HG03064 (cell line): ENCODE data around the gene TSPAN4.

ENCODE experiments used
- ATAC-seq: cut with Tn5 transposase; IDR thresholded peaks from one replicate; pipeline ENCODE4 v1.9.1; 2021; ENCODE audit warnings: low read depth; ENCODE audit not compliant: unreplicated experiment

TSPAN4 gene

DNA sequence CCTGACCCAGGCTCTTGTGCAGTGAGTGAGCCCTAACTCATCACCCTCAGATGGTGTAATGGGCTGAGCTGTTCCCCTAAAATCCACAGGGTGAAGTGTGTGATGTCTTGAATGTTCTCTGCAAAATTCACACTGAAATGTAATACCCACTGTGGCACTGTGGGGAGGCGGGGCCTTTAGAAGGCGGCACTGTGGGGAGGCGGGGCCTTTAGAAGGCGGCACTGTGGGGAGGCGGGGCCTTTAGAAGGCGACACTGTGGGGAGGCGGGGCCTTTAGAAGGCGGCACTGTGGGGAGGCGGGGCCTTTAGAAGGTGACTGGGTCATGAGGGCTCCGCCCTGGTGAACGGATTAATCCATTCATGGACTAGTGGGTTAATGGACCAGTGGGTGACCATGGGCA lies 34.9 kb downstream of the TSPAN4 start:
- no peak for ATAC-seq

GRCh38 chr11:880447-880846 lies 37.8 kb downstream of the TSPAN4 start:
- ATAC-seq = no peak

DNA sequence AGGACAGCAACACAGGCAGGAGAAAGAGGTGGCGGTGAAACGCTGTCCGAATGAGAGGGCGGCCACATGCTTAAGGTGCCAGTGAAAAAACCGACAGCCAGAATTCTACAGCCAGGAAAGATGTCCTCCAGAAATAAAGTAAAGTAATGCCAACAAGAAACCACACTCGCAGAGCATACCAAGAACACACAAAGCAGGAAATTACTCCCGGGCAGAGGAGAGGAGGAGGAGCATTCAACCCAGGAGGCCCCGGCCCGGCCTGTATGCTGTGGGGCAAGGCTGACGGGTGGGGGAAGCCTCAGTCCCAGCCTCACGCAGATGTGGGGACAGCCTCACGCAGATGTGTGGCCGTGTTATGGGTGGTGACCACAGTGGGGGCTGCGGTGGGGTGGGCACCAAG lies 39.9 kb downstream of the TSPAN4 start:
- ATAC-seq = no peak

GRCh38 chr11:883527-883926 lies 40.9 kb downstream of the TSPAN4 start:
- ATAC-seq = no peak

DNA sequence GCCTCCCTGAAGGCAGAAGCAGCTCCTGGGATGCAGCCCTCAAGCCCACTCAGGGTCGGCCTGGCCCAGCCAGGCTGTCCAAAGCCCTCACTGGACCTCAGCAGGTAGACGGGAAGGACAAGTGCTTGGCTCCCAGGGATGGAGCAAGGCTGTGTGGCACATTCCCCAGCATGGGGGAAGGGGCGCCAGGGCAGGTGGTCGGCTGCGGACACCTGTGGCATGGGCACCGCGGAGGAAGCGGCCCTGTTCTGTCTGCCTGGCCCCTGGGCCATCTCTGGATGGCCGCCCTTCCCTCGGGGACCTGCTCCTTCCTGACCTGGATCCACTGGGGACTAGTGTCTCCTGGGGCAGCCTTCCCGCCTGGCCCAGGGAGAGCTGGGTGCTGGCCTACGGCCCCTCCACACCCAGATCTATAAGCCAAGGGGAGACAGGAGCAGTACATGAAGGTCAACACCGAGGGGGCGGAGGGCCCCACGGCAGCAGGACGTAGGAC lies 42.0 kb downstream of the TSPAN4 start:
- no peak for ATAC-seq

DNA sequence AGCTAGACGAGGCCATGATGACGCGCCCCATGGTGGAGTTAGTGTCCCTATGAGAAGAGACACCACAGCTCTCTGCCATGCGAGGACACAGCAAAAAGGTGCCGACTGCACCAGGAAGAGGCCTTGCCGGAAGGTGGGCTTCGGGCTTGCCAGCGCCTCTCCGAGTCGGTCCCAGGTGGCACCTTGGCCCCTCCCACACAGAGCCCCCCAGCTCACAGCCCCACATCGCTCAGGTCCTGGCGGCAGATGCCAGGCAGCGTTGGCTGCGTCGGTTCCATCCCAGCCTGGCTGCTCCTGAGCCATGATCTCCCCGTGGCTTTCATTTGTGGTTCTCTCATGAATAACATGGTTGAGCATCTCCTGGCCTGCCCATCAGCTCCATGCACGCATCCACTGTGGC lies 43.9 kb downstream of the TSPAN4 start:
- ATAC-seq = no peak

DNA sequence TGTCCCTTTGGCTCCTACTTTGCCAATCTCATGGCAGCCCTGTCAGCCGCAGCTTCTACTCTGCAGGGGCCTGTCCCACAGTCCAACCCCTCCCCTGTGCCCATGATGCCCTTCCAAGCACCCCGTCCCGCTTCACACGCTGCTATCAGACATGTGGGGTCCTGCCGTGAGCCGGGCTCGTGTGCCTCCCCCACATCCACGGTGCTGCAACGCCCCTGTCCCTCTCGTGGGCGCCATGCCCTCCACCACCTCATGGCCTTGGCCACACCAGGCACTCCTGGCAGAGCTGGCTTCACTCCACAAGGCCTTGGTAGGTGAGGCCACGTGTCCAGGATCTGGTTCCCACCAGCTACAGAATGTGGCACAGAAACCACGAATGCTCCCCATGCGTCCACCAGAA lies 44.9 kb downstream of the TSPAN4 start:
- no peak for ATAC-seq

DNA sequence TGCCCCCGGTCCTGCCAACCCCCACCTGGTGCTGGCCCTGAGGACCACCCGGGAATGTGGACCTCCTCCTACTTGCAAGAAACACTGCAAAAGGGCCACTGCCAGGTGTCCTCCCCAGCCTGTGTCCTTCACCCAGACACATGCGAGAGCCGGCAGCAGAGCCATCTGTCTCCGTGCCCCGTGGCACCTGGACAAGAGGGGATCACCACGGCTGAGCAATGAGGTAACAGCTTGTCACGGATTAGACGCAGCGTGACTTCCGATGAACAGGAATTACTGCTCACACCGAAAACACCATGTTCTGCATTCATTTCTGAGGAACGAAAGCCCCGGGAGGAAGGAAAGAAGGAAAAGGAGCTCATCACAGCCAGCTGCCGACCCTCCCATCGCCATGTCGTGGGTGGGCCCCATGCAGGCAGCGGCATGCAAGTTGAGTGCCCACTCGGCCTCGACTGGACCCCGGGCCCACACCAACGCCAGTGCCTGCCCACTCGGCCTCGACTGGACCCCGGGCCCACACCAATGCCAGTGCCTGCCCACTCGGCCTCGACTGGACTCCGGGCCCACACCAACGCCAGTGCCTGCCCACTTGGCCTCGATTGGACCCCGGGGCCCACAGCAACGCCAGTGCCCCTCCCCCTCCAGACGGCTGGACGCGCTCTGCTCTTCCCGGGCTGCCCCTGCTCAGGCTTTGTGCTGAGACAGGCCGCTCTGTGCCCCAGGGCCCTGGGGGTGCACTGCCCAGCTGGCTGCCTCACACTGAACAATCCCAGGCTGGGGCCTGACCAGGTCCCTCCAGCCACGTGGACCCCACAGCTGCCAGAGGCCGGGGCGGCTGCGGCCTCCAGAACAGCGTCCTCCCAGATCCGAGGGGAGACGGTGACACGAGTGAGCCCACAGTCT lies 45.9 kb downstream of the TSPAN4 start:
- ATAC-seq = no peak

- no peak for ATAC-seq
Measured at GRCh38 chr11:889257-889656, 46.6 kb downstream of the TSPAN4 start.

- no peak for ATAC-seq
Measured at GRCh38 chr11:889687-890475, 47.2 kb downstream of the TSPAN4 start.

DNA sequence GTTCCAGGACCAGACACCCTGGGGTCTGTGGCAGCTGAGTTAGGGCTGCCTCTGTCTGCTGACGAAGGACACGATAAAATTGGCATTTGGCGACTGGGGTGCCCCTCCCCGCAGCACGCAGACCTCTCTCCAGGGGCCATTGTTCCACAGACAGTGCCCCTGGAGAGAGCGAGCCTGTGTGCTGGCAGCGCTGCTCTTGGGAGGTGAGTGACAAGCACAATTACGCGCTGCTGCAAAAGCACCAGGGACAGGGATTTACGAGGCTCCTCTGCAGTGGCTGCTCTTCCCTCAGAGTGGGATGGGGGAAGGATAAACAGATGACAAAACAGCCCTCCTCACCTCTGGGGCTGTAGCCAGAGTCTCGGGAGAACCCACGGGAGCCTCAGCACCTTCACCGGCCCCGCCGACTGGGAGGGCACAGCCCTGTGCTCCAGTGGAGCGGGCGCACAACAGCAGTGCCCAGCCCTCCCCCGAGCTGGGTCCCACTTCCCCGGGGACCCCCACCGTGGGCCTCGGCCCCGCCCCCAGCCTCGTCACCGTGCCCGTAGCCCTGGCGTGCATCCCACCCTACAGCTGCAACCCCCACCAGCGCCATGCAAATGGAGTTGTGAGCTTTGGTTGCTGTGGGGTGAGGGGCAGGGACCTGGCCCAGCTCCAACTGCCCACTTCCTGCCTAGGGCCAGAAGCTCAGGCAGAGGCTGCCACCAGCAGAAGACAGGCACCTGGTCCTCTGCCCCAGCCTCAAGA lies 48.3 kb downstream of the TSPAN4 start:
- no peak for ATAC-seq

GRCh38 chr11:893008-893654 lies 50.5 kb downstream of the TSPAN4 start:
- no peak for ATAC-seq

GRCh38 chr11:894575-895201 lies 52.0 kb downstream of the TSPAN4 start:
- no peak for ATAC-seq

- no peak for ATAC-seq
Measured at GRCh38 chr11:895331-896110, 52.9 kb downstream of the TSPAN4 start.

GRCh38 chr11:897253-898142 lies 54.8 kb downstream of the TSPAN4 start:
- no peak for ATAC-seq

GRCh38 chr11:898143-898511 lies 55.5 kb downstream of the TSPAN4 start:
- no peak for ATAC-seq

DNA sequence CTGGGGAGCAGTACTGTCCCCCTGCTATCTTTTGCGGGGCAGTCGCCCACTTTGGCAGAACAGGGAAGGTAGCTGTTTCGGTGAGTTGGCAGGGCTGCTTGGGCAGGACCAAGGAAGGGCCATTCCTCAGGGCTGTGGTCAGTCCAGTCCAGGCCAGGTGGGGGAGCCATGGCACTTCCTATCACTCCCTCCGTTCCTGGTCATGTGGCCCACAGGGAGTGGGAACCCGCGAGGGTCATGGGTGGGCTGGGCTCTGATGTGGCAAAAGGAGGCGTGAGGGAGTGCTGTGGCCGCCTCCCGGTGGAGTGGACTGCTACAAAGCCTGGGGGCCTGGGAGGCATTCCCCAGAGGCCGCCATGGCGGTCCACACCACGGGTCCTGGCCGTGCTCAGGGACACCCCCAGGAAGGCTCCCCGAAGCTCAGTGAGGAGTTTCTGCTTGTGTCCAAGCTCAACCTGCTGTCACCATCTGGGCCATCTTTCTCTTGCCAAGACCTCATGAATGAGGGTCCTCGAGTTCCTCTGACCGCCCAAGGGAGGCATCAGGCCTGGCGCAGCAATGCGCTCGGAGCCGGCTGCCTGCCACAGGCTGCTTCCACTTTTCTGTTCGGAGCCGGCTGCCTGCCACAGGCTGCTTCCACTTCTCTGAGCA lies 56.0 kb downstream of the TSPAN4 start:
- ATAC-seq = no peak

- no peak for ATAC-seq
Measured at GRCh38 chr11:899724-900123, 57.1 kb downstream of the TSPAN4 start.
